MCF 10A (cell line): ENCODE measurements around the gene GPR39. TPM values are rescaled to one million over a fixed set of nuclear protein-coding genes. Genes with fewer than 3 reads are reported as not detected.

Experiments
- BruUV-seq: library from RNA; stranded (reverse); fragments of 400-500 nt; replicated peaks from 2 replicates; lab custom pipeline; 2021; lab: Mats Ljungman, UMichigan
- CTCF ChIA-PET: fragments of 300-600 bp; sonication (Branson Sonifier 250); formaldehyde crosslinking; extraction: SDS; loops from one replicate; lab custom pipeline; 2021; ENCODE audit warnings: antibody characterized with exemption, inconsistent platforms; lab: Yijun Ruan, JAX
- POLR2A ChIA-PET: fragments of 300-600, 350-650 bp; sonication (Branson Sonifier 250); formaldehyde crosslinking; extraction: SDS; loops from one replicate; lab custom pipeline; 2020; ENCODE audit warnings: antibody characterized with exemption, inconsistent platforms; lab: Yijun Ruan, JAX
- DNase-seq: peaks from one replicate; pipeline ENCODE4 v3.0.0-alpha.2; 2018; ENCODE audit not compliant: unreplicated experiment
- H3K27ac Mint-ChIP-seq: one replicate; pipeline ENCODE4 v1.8.0; 2022; ENCODE audit warnings: mild to moderate bottlenecking, low read depth, mixed read lengths; ENCODE audit not compliant: unreplicated experiment
- H3K27me3 Mint-ChIP-seq: one replicate; pipeline ENCODE4 v1.8.0; 2022; ENCODE audit warnings: mixed read lengths; ENCODE audit not compliant: insufficient read depth, unreplicated experiment
- H3K36me3 Mint-ChIP-seq: one replicate; pipeline ENCODE4 v1.8.0; 2022; ENCODE audit warnings: mild to moderate bottlenecking, moderate library complexity, mixed read lengths; ENCODE audit not compliant: insufficient read depth, unreplicated experiment
- H3K4me1 Mint-ChIP-seq: one replicate; pipeline ENCODE4 v1.8.0; 2022; ENCODE audit warnings: mixed read lengths; ENCODE audit not compliant: insufficient read depth, unreplicated experiment
- H3K4me3 Mint-ChIP-seq: one replicate; pipeline ENCODE4 v1.8.0; 2022; ENCODE audit warnings: mild to moderate bottlenecking, moderate library complexity, mixed read lengths; ENCODE audit not compliant: unreplicated experiment
- H3K9me3 Mint-ChIP-seq: one replicate; pipeline ENCODE4 v1.8.0; 2022; ENCODE audit warnings: mixed read lengths; ENCODE audit not compliant: unreplicated experiment
- CTCF ChIP-seq: fragments of 200-600 bp; IDR thresholded peaks from one replicate; pipeline ENCODE4 v1.8.0; 2022; ENCODE audit warnings: antibody characterized with exemption, mild to moderate bottlenecking; ENCODE audit not compliant: unreplicated experiment
- intact Hi-C: fragments of 100-400 bp; cut with micrococcal nuclease; formaldehyde crosslinking; loops from 2 replicates; pipeline ENCODE4 v1.14.1; 2022
- total RNA-seq: library from RNA; stranded (reverse); gene quantifications from 2 replicates; pipeline ENCODE4 v1.2.3, GENCODE V29; 2022

GPR39 gene
- total RNA-seq, 1 experiment from 2014 or later, result 7.2 TPM

- no peak for DNase-seq
- Mint-ChIP-seq H3K9me3 (no peaks in the 10 kb centered on the region), H3K27me3 (no peaks in the 10 kb centered on the region), H3K36me3 (no peaks in the 10 kb centered on the region), H3K27ac (no peak overlapping the region), H3K4me1 (peaks cover 35% of the 10 kb centered on the region), H3K4me3 (no peak overlapping the region)
- intact Hi-C loops, result no loop called here
- no TSS peak for BruUV-seq
- ChIA-PET POLR2A (no interaction called here), CTCF (interaction anchor here (1.0 kb wide), 1 partner anchor 174 kb away, joined by 3 read pairs; no protein-coding TSS in a partner anchor)
- no peak for TF ChIP-seq CTCF
Measured at GRCh38 chr2:132442278-132442677, 25.7 kb downstream of the GPR39 start.

GRCh38 chr2:132443106-132443505, 26.5 kb downstream of the GPR39 start:
- ChIA-PET CTCF (interaction anchor here (1.0 to 1.8 kb wide), 2 partner anchors 43 to 175 kb away, joined by 3 to 6 read pairs; no protein-coding TSS in a partner anchor), POLR2A (no interaction called here)
- no peaks in the 10 kb centered on the region for H3K9me3 Mint-ChIP-seq
- H3K36me3 Mint-ChIP-seq, result no peaks in the 10 kb centered on the region
- no peak overlapping the region for H3K27ac Mint-ChIP-seq
- H3K4me3 Mint-ChIP-seq, result no peak overlapping the region
- intact Hi-C loops, result no loop called here
- no peaks in the 10 kb centered on the region for H3K27me3 Mint-ChIP-seq
- no TSS peak for BruUV-seq
- H3K4me1 Mint-ChIP-seq, result peaks cover 26% of the 10 kb centered on the region
- DNase-seq, result no peak
- no peak for TF ChIP-seq CTCF

GRCh38 chr2:132446444-132446843, 29.8 kb downstream of the GPR39 start:
- ChIA-PET POLR2A (interaction anchor here (1.0 kb wide), 1 partner anchor 22 kb away, joined by 4 read pairs; no protein-coding TSS in a partner anchor), CTCF (interaction anchor here (0.6 to 2.0 kb wide), 3 partner anchors 15 to 97 kb away, joined by 4 to 10 read pairs (median 4); no protein-coding TSS in a partner anchor)
- Mint-ChIP-seq H3K9me3 (peaks cover 4% of the 10 kb centered on the region), H3K27ac (no peak overlapping the region), H3K27me3 (no peaks in the 10 kb centered on the region), H3K4me1 (peaks cover 6% of the 10 kb centered on the region), H3K4me3 (no peak overlapping the region), H3K36me3 (no peaks in the 10 kb centered on the region)
- intact Hi-C loops, result no loop called here
- no peak for DNase-seq
- BruUV-seq, result no TSS peak
- no peak for TF ChIP-seq CTCF

- Mint-ChIP-seq H3K9me3 (peaks cover 10% of the 10 kb centered on the region), H3K36me3 (no peaks in the 10 kb centered on the region), H3K27ac (no peak overlapping the region), H3K4me3 (no peak overlapping the region), H3K27me3 (no peaks in the 10 kb centered on the region), H3K4me1 (peaks cover 6% of the 10 kb centered on the region)
- no peak for TF ChIP-seq CTCF
- no TSS peak for BruUV-seq
- intact Hi-C loops, result loop anchor here (1.0 to 2.0 kb wide), 4 partner anchors 32 to 180 kb away; partner anchors contain the start of gene GPR39
- POLR2A ChIA-PET, result interaction anchor here (2.1 kb wide), 1 partner anchor 48 kb away, joined by 8 read pairs; no protein-coding TSS in a partner anchor
- CTCF ChIA-PET, result interaction anchor here (0.7 to 3.0 kb wide), 15 partner anchors 9 to 100 kb away, joined by 3 to 29 read pairs (median 4); no protein-coding TSS in a partner anchor
- no peak for DNase-seq
Measured at GRCh38 chr2:132448331-132448730, 31.7 kb downstream of the GPR39 start.
